HepG2 (cell line): ENCODE results near the gene CBLN3. TPM values are rescaled to one million over a fixed set of nuclear protein-coding genes. Genes with fewer than 3 reads are reported as not detected.

Experiments used
- ATAC-seq: fragments of 200-7000 bp; cut with Tn5 transposase; 3 replicates; pipeline ENCODE4 v1.9.1; 2020; ENCODE audit warnings: mild to moderate bottlenecking, moderate library complexity
- BruUV-seq: library from RNA; stranded (reverse); fragments of 400-500 nt; replicated peaks from 2 replicates; lab custom pipeline; 2021; lab: Mats Ljungman, UMichigan
- CTCF ChIA-PET: fragments of 300-600 bp; formaldehyde crosslinking; extraction: SDS; loops from one replicate; lab custom pipeline; 2021; ENCODE audit warnings: low total read pairs, inconsistent platforms, low intra/inter-chr PET ratio; lab: Yijun Ruan, JAX
- POLR2A ChIA-PET: fragments of 350-600 bp; sonication (Branson Sonifier 250); formaldehyde crosslinking; loops from one replicate; lab custom pipeline; 2020; ENCODE audit warnings: antibody characterized with exemption, inconsistent platforms; lab: Yijun Ruan, JAX
- DNase-seq: peaks from one replicate; pipeline ENCODE4 v3.0.0-alpha.2; 2015; ENCODE audit warnings: low spot score
- FAIRE-seq: peaks from 3 replicates; lab custom pipeline; 2011; peaks lifted over from hg19 to GRCh38; lab: Jason Lieb, UNC
- H2AFZ ChIP-seq: one replicate; pipeline ENCODE4 v1.6.1; 2011; ENCODE audit warnings: low read length, inconsistent platforms
- H3K27ac ChIP-seq: fragments of 300-600 bp; 3 replicates; pipeline ENCODE4 v1.8.0; 2011; ENCODE audit warnings: mixed run types, mild to moderate bottlenecking, mixed read lengths, low read length, inconsistent platforms; ENCODE audit not compliant: insufficient read depth; ENCODE audit errors: extremely low read length
- H3K27me3 ChIP-seq, 2 experiments: fragments of 200-600 bp in 1 of 2; 2 replicates in 1 of 2; 3 replicates in 1 of 2; pipeline versions ENCODE4 v1.6.0 to v1.8.0; 2011; ENCODE audit warnings: low read length in 2 of 2, mild to moderate bottlenecking in 2 of 2, moderate library complexity in 2 of 2, inconsistent platforms in 1 of 2; ENCODE audit not compliant: insufficient read depth in 2 of 2, control insufficient read depth in 1 of 2
- H3K36me3 ChIP-seq, 2 experiments: fragments of 200-600 bp in 1 of 2; replicated peaks in 1 of 2; 2 replicates in 1 of 2; 3 replicates in 1 of 2; pipeline versions ENCODE4 v1.5.1 to v1.8.0; 2011; ENCODE audit warnings: low read length in 2 of 2, inconsistent platforms in 1 of 2; ENCODE audit not compliant: insufficient read depth in 2 of 2, control insufficient read depth in 1 of 2
- H3K4me1 ChIP-seq: 2 replicates; pipeline ENCODE4 v1.5.1; 2012; ENCODE audit warnings: low read length, inconsistent platforms; ENCODE audit not compliant: insufficient read depth
- H3K4me2 ChIP-seq: 2 replicates; pipeline ENCODE4 v1.6.0; 2011; ENCODE audit warnings: low read depth, low read length, inconsistent platforms
- H3K4me3 ChIP-seq, 3 experiments: fragments of 200-600 bp in 1 of 3; sonication (generic), shearing (Covaris generic) in 1 of 3; replicated peaks in 1 of 3; 2 replicates each; pipeline ENCODE4 v1.5.1; 2011 to 2016; ENCODE audit warnings: low read length in 3 of 3, inconsistent platforms in 2 of 3, low read depth in 2 of 3, mild to moderate bottlenecking in 2 of 3, control low read depth in 1 of 3, mixed read lengths in 1 of 3; ENCODE audit not compliant: insufficient read depth in 1 of 3
- H3K79me2 ChIP-seq: one replicate; pipeline ENCODE4 v1.6.1; 2011; ENCODE audit warnings: low read length, inconsistent platforms; ENCODE audit not compliant: insufficient read depth
- H3K9ac ChIP-seq: 2 replicates; pipeline ENCODE4 v1.6.0; 2011; ENCODE audit warnings: mild to moderate bottlenecking, low read depth, low read length, inconsistent platforms; ENCODE audit not compliant: insufficient read depth
- H3K9me3 ChIP-seq: 2 replicates; pipeline ENCODE4 v1.5.1; 2012; ENCODE audit warnings: mild to moderate bottlenecking, low read length
- H4K20me1 ChIP-seq: 2 replicates; pipeline ENCODE4 v1.6.0; 2011; ENCODE audit warnings: inconsistent platforms, mild to moderate bottlenecking, low read length, moderate library complexity; ENCODE audit not compliant: insufficient read depth
- CCDC6 ChIP-seq: sonication (generic); formaldehyde crosslinking; IDR thresholded peaks from 2 replicates; pipeline ENCODE4 v1.8.1; 2022; ENCODE audit warnings: mild to moderate bottlenecking, missing genetic modification reagents, moderate library complexity
- CEBPB ChIP-seq: IDR thresholded peaks from 2 replicates; pipeline ENCODE4 v1.6.1; 2011; ENCODE audit warnings: low read depth, low read length, improper control_type of control experiment, borderline replicate concordance
- ERF ChIP-seq: IDR thresholded peaks from 2 replicates; pipeline ENCODE4 v1.6.1; 2018; ENCODE audit warnings: missing biosample characterization, missing genetic modification reagents
- FIP1L1 ChIP-seq: fragments of 200-400 bp; formaldehyde crosslinking; IDR thresholded peaks from 2 replicates; pipeline ENCODE4 v1.6.1; 2018; ENCODE audit warnings: low read depth, mild to moderate bottlenecking, low read length, moderate library complexity, borderline replicate concordance; ENCODE audit not compliant: insufficient read depth
- HDAC2 ChIP-seq: sonication (generic); formaldehyde crosslinking; IDR thresholded peaks from 2 replicates; pipeline ENCODE4 v1.4.0; 2020; ENCODE audit warnings: missing genetic modification reagents
- HNRNPLL ChIP-seq: fragments of 200-400 bp; formaldehyde crosslinking; IDR thresholded peaks from 2 replicates; pipeline ENCODE4 v1.6.1; 2017; ENCODE audit warnings: mild to moderate bottlenecking, low read depth, low read length; ENCODE audit not compliant: poor library complexity, severe bottlenecking
- POLR2AphosphoS5 ChIP-seq: IDR thresholded peaks from 2 replicates; pipeline ENCODE4 v1.6.1; 2012; ENCODE audit warnings: low read depth, low read length
- SRY ChIP-seq: sonication (generic); formaldehyde crosslinking; IDR thresholded peaks from 2 replicates; pipeline ENCODE4 v1.8.0; 2022; ENCODE audit warnings: mild to moderate bottlenecking, missing genetic modification reagents
- ZBTB38 ChIP-seq: sonication (generic); formaldehyde crosslinking; IDR thresholded peaks from 2 replicates; pipeline ENCODE4 v1.5.1; 2020; ENCODE audit warnings: mild to moderate bottlenecking, missing genetic modification reagents
- ZNF20 ChIP-seq: sonication (generic); formaldehyde crosslinking; IDR thresholded peaks from 2 replicates; pipeline ENCODE4 v1.4.0; 2020; ENCODE audit warnings: mild to moderate bottlenecking, moderate library complexity, missing genetic modification reagents
- ZNF282 ChIP-seq: fragments of 450-650 bp; IDR thresholded peaks from 2 replicates; pipeline ENCODE4 v1.6.1; 2018; ENCODE audit not compliant: partially characterized antibody
- ZNF44 ChIP-seq: sonication (generic); formaldehyde crosslinking; IDR thresholded peaks from 2 replicates; pipeline ENCODE4 v1.5.1; 2020; ENCODE audit warnings: mild to moderate bottlenecking, missing genetic modification reagents
- ZNF460 ChIP-seq: sonication (generic); formaldehyde crosslinking; IDR thresholded peaks from 2 replicates; pipeline ENCODE4 v1.5.1; 2020; ENCODE audit warnings: missing genetic modification reagents, mild to moderate bottlenecking, borderline replicate concordance
- ZNF468 ChIP-seq: sonication (generic); formaldehyde crosslinking; IDR thresholded peaks from 2 replicates; pipeline ENCODE4 v1.8.0; 2022; ENCODE audit warnings: mild to moderate bottlenecking, moderate library complexity, missing genetic modification reagents
- ZNF605 ChIP-seq: sonication (generic); formaldehyde crosslinking; IDR thresholded peaks from 2 replicates; pipeline ENCODE4 v1.8.0; 2022; ENCODE audit warnings: mild to moderate bottlenecking, missing genetic modification reagents
- ZNF644 ChIP-seq: IDR thresholded peaks from 2 replicates; pipeline ENCODE4 v1.6.1; 2016; ENCODE audit warnings: low read depth
- ZZZ3 ChIP-seq: sonication (generic); formaldehyde crosslinking; IDR thresholded peaks from 2 replicates; pipeline ENCODE4 v1.4.0; 2020; ENCODE audit warnings: missing genetic modification reagents, mild to moderate bottlenecking, borderline replicate concordance
- WGBS: methylation state at CpG from one replicate; pipeline ENCODE4 v1.1.6; 2017; ENCODE audit warnings: low lambda C conversion rate; 5-methylcytosine and 5-hydroxymethylcytosine counted together
- in situ Hi-C: cut with HindIII; loops from 2 replicates; pipeline ENCODE4 v1.10.0; 2017; ENCODE audit warnings: low pct_unique_long_range_greater_than_20kb; ENCODE audit not compliant: extremely low pct_ligation_motif_present
- intact Hi-C: fragments of 100-400 bp; cut with micrococcal nuclease; formaldehyde crosslinking; loops from one replicate; pipeline ENCODE4 v1.10.0; 2022; ENCODE audit not compliant: unreplicated experiment
- polyA plus RNA-seq, 8 experiments: library from polyadenylated mRNA; depleted of rRNA in 3 of 8; stranded (reverse) in 7 of 8; unstranded in 1 of 8; fragments of >200 nt; fragmentation: Illumina TruSeq in 4 of 8; extraction: Trizol in 4 of 8; gene quantifications; 2 replicates each; pipeline versions ENCODE4 v1.2.1 to v1.2.3, GENCODE V29; 2011 to 2016; ENCODE audit warnings: low read depth in 4 of 8, missing spikeins in 1 of 8, mixed read lengths in 1 of 8; ENCODE audit not compliant: insufficient read depth in 1 of 8
- total RNA-seq, 5 experiments: library from RNA; depleted of rRNA; stranded (reverse); fragments of >200 nt; fragmentation: Illumina TruSeq; extraction: Trizol; gene quantifications; 2 replicates each; pipeline ENCODE4 v1.2.3, GENCODE V29; 2016; ENCODE audit warnings: low read depth in 1 of 5
- TF ChIP-seq, protein P1 (sequence below): sonication (generic); formaldehyde crosslinking; IDR thresholded peaks from 2 replicates; pipeline ENCODE4 v1.9.0; 2022; ENCODE audit warnings: missing genetic modification reagents, mild to moderate bottlenecking, borderline replicate concordance
- TF ChIP-seq, protein P2 (sequence below): sonication (generic); formaldehyde crosslinking; IDR thresholded peaks from 2 replicates; pipeline ENCODE4 v1.8.0; 2022; ENCODE audit warnings: missing genetic modification reagents, low read depth, mild to moderate bottlenecking, borderline replicate concordance
- TF ChIP-seq, protein P3 (sequence below): sonication (generic); formaldehyde crosslinking; IDR thresholded peaks from 2 replicates; pipeline ENCODE4 v1.4.0; 2020; ENCODE audit warnings: mild to moderate bottlenecking, missing genetic modification reagents

The CBLN3 gene
- total and polyA plus RNA-seq, 2 of the 13 experiments (the other 11 are each of a cell fraction or from before 2014, with no cell fraction given), result 0.66 to 0.98 TPM

DNA sequence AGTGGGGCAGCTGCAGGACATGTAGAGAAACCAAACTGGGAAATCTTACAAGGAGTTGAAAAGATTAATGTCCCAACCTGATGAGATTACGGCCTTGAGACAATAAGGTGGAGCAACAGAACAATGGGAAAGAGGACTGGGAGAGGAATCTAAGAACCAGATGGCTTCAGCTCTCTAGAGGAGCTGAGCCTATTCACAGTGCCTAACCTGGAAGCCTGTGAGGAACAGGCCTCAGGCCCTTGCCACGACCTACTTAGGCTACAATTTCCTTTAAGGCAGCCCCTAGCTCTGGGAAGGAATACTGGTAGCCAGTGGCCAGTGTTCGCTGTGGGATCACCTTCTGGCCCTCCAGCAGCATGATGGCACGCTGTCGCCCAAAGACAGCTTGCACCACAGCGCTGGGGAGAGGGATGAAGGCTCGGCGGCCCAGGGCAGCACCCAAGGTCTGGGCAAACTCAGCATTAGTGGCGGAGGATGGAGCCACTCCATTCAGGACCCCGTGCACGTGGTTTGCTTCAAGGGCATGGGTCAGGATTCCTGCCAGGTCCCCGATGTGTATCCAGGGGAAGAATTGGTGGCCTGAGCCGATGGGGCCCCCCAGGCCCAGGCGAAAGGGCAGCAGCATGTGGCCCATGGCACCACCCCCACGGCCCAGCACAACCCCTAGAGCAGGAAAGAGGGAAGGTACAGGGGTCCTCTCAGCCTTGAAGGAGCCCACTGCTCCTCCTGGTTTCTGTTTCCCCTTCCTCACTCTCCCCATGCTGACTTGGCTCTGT is 10.6 kb upstream of the CBLN3 start:
- ATAC-seq, result no peak
- H3K27me3 ChIP-seq, result peaks cover 0 to 5% of the 10 kb centered on the region in 2 experiments; a peak in 1 of 5 replicates
- peaks cover 22% of the 10 kb centered on the region for H3K79me2 ChIP-seq
- no peak overlapping the region for H3K4me3 ChIP-seq
- no peak for DNase-seq
- ChIA-PET POLR2A (interaction anchor here (0.9 to 5.6 kb wide), 6 partner anchors 11 to 197 kb away, joined by 3 to 242 read pairs (median 17); partner anchors contain the start of genes CBLN3, CIDEB, KHNYN and TINF2), CTCF (interaction anchor here (11.8 kb wide), 1 partner anchor 108 kb away, joined by 235 read pairs; the partner anchor contains the start of gene ADCY4)
- intact Hi-C loops, result loop anchor here (10.0 kb wide), 2 partner anchors 855 to 1855 kb away; partner anchors contain the start of gene DAD1
- no peaks in the 10 kb centered on the region for H3K9me3 ChIP-seq
- WGBS, result 89% methylated on average over 15 of the region's 15 CpGs
- H4K20me1 ChIP-seq, result no peaks in the 10 kb centered on the region; the same call in 1 of the 2 replicates
- peaks cover 38 to 56% of the 10 kb centered on the region in 2 experiments for H3K36me3 ChIP-seq
- H2AFZ ChIP-seq, result no peak overlapping the region
- BruUV-seq, result no TSS peak
- H3K4me2 ChIP-seq, result no peak overlapping the region
- FAIRE-seq, result no peak
- peaks cover 23% of the 10 kb centered on the region for H3K4me1 ChIP-seq
- no peak overlapping the region for H3K9ac ChIP-seq
- no peak overlapping the region for H3K27ac ChIP-seq
- in situ Hi-C loops, result loop anchor here (10.0 kb wide), 1 partner anchor 195 kb away; the partner anchor contains the start of gene TINF2
- TF ChIP-seq CCDC6 (CRISPR knock-in tag) (no peak), ZBTB38 (0 out of 2 replicates have a peak, but pooled peaks have one; percentile 16), CEBPB (no peak), ZZZ3 (CRISPR knock-in tag) (no peak), FIP1L1 (no peak), ZNF44 (CRISPR knock-in tag) (no peak), ZNF605 (CRISPR knock-in tag) (0 out of 2 replicates have a peak, but pooled peaks have one; percentile 28), ZNF20 (CRISPR knock-in tag) (no peak), ZNF282 (no peak), HNRNPLL (no peak), HDAC2 (CRISPR knock-in tag) (no peak), ZNF644 (CRISPR knock-in tag) (no peak), ZNF460 (CRISPR knock-in tag) (no peak), ERF (peak; percentile 5; the same call in 1 of the 2 replicates), SRY (CRISPR knock-in tag) (no peak), POLR2AphosphoS5 (0 out of 2 replicates have a peak, but pooled peaks have one; percentile 12), ZNF468 (CRISPR knock-in tag) (no peak)
- TF ChIP-seq, protein P1, sequence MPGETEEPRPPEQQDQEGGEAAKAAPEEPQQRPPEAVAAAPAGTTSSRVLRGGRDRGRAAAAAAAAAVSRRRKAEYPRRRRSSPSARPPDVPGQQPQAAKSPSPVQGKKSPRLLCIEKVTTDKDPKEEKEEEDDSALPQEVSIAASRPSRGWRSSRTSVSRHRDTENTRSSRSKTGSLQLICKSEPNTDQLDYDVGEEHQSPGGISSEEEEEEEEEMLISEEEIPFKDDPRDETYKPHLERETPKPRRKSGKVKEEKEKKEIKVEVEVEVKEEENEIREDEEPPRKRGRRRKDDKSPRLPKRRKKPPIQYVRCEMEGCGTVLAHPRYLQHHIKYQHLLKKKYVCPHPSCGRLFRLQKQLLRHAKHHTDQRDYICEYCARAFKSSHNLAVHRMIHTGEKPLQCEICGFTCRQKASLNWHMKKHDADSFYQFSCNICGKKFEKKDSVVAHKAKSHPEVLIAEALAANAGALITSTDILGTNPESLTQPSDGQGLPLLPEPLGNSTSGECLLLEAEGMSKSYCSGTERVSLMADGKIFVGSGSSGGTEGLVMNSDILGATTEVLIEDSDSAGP, result peak; percentile 36
- TF ChIP-seq, protein P2, sequence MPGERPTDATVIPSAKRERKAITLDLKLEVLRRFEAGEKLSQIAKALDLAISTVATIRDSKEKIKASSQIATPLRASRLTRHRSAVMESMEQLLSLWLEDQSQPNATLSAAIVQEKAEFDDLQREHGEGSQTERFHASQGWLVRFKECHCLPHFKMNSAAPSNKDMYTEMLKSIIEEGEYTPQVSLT (CRISPR knock-in tag), result no peak
- TF ChIP-seq, protein P3, sequence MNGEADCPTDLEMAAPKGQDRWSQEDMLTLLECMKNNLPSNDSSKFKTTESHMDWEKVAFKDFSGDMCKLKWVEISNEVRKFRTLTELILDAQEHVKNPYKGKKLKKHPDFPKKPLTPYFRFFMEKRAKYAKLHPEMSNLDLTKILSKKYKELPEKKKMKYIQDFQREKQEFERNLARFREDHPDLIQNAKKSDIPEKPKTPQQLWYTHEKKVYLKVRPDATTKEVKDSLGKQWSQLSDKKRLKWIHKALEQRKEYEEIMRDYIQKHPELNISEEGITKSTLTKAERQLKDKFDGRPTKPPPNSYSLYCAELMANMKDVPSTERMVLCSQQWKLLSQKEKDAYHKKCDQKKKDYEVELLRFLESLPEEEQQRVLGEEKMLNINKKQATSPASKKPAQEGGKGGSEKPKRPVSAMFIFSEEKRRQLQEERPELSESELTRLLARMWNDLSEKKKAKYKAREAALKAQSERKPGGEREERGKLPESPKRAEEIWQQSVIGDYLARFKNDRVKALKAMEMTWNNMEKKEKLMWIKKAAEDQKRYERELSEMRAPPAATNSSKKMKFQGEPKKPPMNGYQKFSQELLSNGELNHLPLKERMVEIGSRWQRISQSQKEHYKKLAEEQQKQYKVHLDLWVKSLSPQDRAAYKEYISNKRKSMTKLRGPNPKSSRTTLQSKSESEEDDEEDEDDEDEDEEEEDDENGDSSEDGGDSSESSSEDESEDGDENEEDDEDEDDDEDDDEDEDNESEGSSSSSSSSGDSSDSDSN, result no peak; the same call in 1 of the 2 replicates
